HG03520 (cell line): ENCODE data around the gene RPRD1B.
"Not testable (repeated sequence)": the region's sequence is repeated elsewhere in the genome, so short reads cannot be mapped to it uniquely, and the experiment has no call there.

ENCODE experiments used
- ATAC-seq: cut with Tn5 transposase; IDR thresholded peaks from one replicate; pipeline ENCODE4 v1.9.1; 2021; ENCODE audit warnings: mild to moderate bottlenecking, moderate library complexity; ENCODE audit not compliant: unreplicated experiment

Gene RPRD1B

DNA sequence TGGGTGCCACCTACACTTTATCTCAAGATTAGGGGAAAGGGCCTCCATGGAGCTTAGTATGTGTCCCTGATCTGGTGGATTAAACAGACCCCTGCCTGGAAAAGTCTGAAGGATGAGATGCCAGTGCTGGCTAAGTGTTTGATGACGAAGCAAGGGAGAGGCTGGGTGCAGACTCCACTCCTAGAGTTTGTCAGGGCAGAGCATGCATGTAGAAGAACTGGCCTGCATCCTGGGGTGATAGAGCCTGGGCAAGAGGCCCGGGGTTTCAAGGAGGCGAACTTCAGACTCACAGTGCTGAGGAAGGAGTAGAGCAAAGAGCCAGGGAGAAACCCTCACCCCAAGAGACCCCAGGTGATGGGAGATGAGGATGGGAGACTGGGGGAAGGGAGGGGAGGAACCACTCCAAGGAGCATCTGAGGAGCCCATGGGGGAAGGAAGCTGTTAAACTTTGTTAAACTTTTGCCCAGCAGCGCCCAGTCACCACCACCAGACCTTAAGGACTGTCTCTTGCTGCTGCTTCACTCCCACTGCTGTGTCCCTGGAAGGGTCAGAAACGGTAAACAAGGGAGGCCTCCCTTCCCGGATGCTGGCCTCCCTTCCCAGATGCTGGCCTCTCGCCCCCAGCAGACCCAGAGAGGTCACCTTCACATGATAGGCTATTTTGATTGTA, 61.6 kb downstream of the RPRD1B start:
- ATAC-seq: no peak

- no peak for ATAC-seq
Measured at GRCh38 chr20:38098952-38099351, 65.4 kb downstream of the RPRD1B start.

GRCh38 chr20:38102206-38102605, 68.7 kb downstream of the RPRD1B start:
- not testable (repeated sequence) for ATAC-seq

- ATAC-seq: no peak
Measured at GRCh38 chr20:38104285-38104684, 70.7 kb downstream of the RPRD1B start.

DNA sequence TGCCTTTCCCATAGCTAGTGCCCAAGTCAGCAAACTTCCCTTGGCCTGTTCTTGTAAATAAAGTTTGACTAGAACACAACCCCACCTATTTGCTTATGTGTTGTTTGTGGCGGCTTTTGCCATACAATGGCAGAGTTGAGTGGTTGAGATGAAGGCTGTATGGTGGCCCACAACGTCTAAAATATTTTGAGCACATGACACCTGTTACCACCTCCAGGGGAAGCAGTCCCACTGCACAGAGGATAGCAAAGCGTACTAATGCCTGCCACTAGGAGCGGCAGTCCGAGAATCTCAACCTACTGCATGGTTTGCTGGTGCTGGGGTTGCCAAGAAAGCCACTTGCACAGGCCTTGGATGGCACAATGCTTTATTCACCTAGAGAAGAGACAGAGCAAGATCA, 72.9 kb downstream of the RPRD1B start:
- no peak for ATAC-seq

GRCh38 chr20:38107386-38107785, 73.8 kb downstream of the RPRD1B start:
- not testable (repeated sequence) for ATAC-seq

GRCh38 chr20:38107916-38108315, 74.4 kb downstream of the RPRD1B start:
- not testable (repeated sequence) for ATAC-seq

DNA sequence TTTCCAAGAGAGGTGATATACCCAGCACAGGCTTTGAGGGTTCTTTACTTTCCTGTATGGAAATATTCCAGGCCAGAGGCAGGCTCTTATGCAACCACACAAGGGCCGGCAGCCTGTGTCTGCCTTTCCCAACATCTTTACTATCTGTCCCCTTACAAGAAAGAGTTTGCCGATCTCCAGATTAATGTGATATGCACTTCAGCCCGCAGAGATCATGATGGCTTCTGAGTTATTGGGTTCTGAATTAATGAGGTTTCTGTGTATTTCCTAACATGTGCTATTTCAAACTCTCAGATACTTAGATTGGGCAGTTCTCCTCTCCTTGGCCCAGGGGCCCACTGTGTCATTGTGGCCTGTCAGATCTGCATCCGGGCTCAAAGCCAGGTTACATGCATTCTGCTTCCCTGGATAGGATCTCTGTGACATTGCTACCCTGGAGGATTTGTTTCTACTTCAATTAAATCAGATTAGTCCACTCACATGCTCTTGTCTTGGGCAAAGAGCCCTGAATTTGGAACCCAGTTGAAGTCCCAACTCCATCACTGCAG, 75.0 kb downstream of the RPRD1B start:
- ATAC-seq: no peak

DNA sequence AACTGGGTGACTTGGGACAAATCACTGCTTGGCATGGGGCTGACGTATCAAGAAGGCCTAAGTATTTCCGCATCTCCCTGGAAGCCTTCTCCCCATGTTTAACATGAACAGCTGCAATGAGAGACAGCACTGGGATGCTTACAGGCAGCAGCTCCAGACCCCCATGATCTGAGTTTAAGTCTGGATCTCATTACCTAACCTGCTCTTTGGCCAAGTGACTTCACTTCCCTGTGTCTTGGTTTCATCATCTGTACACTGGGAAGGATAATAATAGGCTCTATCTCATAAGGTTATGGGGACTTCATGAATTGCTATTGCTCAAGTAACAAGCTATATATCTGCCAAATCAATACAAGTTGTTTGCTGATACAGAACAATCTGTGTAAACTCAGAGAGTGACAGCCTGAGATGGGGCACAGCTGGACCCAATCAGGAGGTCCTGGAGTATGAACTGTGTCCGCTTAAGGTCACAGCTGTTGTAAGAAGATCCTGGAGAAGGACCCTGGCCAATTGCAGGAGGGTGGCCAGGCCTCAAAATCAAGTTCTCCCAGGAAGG, 75.5 kb downstream of the RPRD1B start:
- ATAC-seq: no peak

DNA sequence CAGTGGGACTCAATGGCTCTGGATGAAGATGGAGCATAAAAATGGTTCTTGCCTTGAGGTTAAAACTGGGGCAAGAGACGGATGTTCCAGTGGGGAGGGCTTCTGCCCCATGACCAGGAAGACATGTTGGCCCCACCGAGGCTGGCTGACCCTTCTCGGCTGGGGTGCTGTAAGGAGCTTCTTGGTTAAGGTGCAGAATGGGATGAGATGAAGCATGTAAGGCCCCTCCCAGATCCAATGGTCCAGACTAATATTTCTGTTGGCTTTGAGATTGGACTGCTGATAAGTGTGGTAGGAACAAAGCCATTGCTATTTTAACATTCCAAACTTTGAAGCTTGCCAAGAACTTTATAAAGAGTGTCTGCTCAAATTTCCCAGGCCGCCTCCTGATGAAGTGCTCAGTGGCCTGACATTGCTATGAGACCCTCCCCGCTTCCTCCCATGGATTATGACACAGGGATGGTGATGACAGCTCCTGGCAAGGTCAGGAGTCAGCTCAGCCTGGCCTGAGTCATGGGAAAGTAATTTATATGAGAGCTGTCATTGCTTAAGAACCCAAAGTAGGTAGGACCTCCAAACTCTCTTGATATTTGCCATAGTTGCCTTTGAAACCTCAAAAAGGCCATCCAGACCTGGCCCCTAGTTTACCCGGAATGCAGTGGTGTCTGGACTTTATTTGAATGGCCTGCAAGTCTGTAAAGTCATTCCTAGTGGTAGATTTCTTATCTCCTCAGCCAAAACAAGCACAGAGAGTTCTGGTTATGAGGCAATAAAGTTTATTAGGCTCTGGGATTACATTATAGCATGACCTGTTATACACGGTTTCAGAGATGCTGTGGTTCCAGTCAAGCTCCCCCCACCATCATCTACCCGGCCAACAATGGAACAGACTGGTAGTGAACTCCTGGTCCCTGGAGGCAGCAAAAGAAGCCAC, 76.3 kb downstream of the RPRD1B start:
- ATAC-seq: no peak

GRCh38 chr20:38110525-38111178, 77.1 kb downstream of the RPRD1B start:
- no peak for ATAC-seq

DNA sequence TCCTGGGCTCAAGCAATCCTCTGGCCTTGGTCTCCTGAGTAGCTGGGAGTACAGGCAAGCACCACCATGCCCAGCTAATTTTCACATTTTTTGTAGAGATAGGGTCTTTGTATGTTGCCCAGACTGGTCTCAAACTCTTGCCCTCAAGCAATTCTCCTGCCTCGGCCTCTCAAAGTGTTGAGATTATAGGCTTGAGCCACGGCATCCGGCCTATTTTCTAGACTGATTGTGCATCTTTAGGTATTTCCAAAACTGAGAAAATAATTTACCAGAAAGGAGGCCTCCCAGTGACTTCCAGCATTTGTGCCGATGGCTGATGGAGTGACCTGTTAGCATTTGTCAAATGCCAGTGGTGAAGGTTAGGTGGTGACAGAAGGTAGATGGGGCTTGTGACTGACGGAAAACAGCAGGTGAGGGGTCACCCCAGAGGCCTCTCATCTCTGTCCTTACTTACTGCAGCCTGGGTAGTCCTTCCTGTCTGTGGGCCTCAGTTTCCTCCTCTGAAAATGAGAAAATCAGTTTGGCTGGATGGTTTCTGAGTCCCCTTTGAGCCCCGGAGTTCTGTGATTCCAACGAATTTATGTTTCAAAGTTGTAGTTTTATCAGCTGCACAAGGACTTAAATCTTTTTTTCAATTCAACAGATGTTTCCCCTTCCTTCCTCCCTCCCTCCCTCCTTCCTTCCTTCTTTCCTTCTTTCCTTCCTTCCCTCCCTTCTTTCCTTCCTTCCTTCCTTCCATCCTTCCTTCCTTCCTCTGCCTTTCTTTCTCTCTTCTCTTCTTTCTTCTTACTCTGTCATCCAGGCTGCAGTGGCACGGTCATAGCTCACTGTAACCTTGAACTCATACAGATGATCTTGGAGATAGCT, 78.1 kb downstream of the RPRD1B start:
- ATAC-seq: no peak

DNA sequence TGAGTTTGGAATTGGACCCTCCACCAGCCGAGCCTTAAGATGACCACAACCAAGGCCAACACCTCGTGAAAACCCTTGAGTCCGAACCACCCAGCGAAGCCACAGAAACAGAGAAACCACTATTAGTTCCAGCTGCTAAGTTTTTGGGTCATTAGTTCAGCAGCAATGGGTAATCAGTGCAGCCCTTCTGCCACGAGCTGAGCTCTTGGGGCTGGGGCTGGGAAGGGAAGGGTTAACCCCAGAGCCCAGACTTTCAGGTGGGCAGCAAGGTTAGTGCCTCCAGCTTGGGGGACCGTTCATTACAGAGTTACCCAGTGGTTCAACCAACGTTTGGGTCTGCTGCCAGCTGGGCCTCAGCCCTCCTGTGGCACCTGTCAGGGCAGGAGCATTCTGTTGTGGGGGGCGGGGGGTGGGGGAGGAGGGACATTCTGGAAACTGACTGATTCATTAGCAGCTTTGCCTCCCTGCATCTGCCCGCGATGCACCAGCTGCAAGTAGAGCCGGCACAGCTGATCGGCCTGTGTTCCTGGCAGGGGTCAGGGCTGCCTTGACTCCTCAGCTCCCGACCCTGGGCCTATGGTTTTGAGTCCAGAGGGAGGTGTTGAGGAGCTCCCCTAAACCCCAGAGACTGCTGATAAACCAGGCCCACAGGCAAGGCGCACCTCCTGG, 78.8 kb downstream of the RPRD1B start:
- no peak for ATAC-seq

DNA sequence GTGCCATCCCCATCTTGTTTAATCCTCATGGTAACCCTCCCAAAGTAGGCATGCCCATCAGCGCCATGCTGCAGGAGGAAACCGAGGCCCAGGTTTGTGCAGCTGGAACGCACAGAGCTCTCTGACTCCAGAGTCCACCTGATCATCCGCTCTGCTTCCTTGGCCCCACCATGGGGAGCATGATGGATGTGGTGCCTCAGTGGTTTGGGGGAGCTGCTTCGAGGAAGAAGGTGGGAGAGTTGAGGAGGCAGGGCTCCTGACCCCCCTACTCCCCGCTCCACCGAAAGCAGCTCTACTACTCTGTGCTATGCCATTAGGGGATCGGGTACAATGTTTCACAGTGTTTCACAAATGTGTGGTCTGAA, 79.4 kb downstream of the RPRD1B start:
- ATAC-seq: no peak

DNA sequence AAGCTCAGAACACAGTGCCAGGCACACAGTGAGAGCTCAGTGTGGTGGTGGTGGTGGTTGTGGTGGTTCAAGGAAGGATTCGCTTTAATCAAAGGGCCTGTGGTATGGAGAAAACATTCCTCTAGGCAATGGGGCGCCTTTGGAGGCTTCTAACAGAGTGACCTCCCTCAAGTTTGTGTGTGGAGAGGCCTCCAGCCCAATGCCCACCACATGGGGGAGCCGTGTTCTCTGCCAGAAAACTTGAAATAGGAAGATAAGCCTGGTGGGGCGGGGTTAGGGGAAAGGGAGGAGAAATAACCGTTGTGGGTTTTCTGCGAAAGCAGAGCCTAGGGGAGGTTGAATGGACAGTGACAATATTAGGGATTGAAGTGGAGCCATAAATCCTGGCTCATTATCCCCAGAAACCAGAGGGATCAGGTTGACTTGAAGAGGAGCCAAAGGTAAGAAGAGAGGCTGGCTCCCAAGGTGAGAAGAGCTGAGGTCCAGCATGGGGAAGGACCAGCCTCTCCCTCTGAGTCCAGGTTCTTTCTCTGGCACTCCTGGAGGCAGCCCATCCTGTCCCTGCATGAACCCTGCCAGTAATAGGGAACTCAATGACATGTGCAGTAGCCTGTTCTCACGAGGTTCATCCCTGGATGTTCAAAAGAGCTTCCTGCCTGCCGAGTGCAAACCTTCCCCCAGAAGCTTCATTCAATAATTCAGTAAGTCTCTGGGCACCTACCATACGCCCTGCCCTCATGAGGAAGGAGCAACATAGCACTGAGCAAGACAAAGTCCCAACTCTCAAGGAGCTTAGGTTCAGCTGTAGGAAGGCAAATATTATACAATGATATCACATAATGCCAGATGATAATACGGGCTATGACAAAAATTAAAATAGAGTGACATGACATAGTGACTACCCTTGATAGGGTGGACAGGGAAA, 80.1 kb downstream of the RPRD1B start:
- no peak for ATAC-seq

- ATAC-seq: no peak
Measured at GRCh38 chr20:38114353-38114791, 80.8 kb downstream of the RPRD1B start.

DNA sequence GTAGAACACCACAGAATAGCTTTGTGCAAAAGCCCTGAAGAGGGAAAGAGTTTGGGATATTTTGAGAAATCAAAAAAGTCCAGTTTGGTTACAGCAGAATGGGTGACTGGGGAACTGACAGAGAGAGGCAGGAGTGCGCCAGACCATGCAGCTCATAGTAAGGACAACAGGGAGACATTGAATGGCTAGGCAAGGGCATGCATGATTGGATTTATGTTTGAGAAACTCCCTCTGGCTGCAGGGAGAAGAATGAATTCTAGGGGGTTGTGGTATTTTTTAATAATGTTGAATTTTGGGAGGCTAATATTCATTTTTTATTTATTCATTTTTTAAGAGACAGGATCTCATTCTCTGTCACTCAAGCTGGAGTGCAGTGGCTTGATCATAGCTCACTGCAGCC, 81.7 kb downstream of the RPRD1B start:
- no peak for ATAC-seq

GRCh38 chr20:38115896-38116295, 82.3 kb downstream of the RPRD1B start:
- ATAC-seq: no peak
